Hepatocyte (in vitro differentiated cells): ENCODE results near the gene TRIM36. TPM values are rescaled to one million over a fixed set of nuclear protein-coding genes. Genes with fewer than 3 reads are reported as not detected.

Source experiments
- DNase-seq: peaks from one replicate; pipeline ENCODE4 v3.0.0-alpha.2; 2016; ENCODE audit warnings: low spot score
- H2AFZ ChIP-seq: fragments of 200-600 bp; sonication (generic); 2 replicates; pipeline ENCODE4 v1.6.0; 2016; ENCODE audit warnings: antibody characterized with exemption, mild to moderate bottlenecking
- H3K27ac ChIP-seq: fragments of 200-600 bp; sonication (generic); 2 replicates; pipeline ENCODE4 v1.5.1; 2016; ENCODE audit warnings: mild to moderate bottlenecking
- H3K27me3 ChIP-seq: fragments of 200-600 bp; sonication (generic); 2 replicates; pipeline ENCODE4 v1.6.1; 2016
- H3K36me3 ChIP-seq: fragments of 200-600 bp; sonication (generic); replicated peaks from 2 replicates; pipeline ENCODE4 v1.5.1; 2016; ENCODE audit warnings: low read depth; ENCODE audit not compliant: insufficient read depth
- H3K4me1 ChIP-seq: fragments of 200-600 bp; sonication (generic); 2 replicates; pipeline ENCODE4 v1.5.1; 2016; ENCODE audit warnings: mild to moderate bottlenecking, moderate library complexity; ENCODE audit not compliant: insufficient read depth
- H3K4me2 ChIP-seq: fragments of 200-600 bp; sonication (generic); 2 replicates; pipeline ENCODE4 v1.6.0; 2016
- H3K4me3 ChIP-seq: fragments of 200-600 bp; sonication (generic); 2 replicates; pipeline ENCODE4 v1.5.1; 2016; ENCODE audit warnings: mild to moderate bottlenecking
- H3K79me2 ChIP-seq: fragments of 200-600 bp; sonication (generic); 2 replicates; pipeline ENCODE4 v1.6.0; 2017; ENCODE audit warnings: mild to moderate bottlenecking
- H3K9me2 ChIP-seq: fragments of 200-600 bp; sonication (generic); replicated peaks from 2 replicates; pipeline ENCODE4 v1.6.0; 2017; ENCODE audit warnings: mild to moderate bottlenecking; ENCODE audit not compliant: insufficient read depth
- H3K9me3 ChIP-seq: fragments of 200-600 bp; sonication (generic); 2 replicates; pipeline ENCODE4 v1.5.1; 2016; ENCODE audit warnings: low read depth, mild to moderate bottlenecking
- H4K20me1 ChIP-seq: fragments of 200-600 bp; sonication (generic); 2 replicates; pipeline ENCODE4 v1.6.0; 2016; ENCODE audit warnings: mild to moderate bottlenecking; ENCODE audit not compliant: insufficient read depth, poor library complexity, severe bottlenecking
- CTCF ChIP-seq: fragments of 200-600 bp; sonication (generic); IDR thresholded peaks from 2 replicates; pipeline ENCODE4 v1.5.1; 2016; ENCODE audit warnings: antibody characterized with exemption, mild to moderate bottlenecking; ENCODE audit not compliant: poor library complexity
- EZH2 ChIP-seq: fragments of 200-600 bp; sonication (generic); IDR thresholded peaks from 2 replicates; pipeline ENCODE4 v1.6.1; 2016; ENCODE audit warnings: antibody characterized with exemption, mild to moderate bottlenecking, borderline replicate concordance
- EZH2phosphoT487 ChIP-seq: fragments of 200-600 bp; sonication (generic); IDR thresholded peaks from one replicate; pipeline ENCODE4 v1.6.1; 2018; ENCODE audit warnings: antibody characterized with exemption, mild to moderate bottlenecking, low read depth, moderate library complexity; ENCODE audit not compliant: unreplicated experiment, severe bottlenecking
- WGBS: methylation state at CpG from one replicate; pipeline ENCODE4 v1.1.6; 2016; ENCODE audit warnings: low lambda C conversion rate; ENCODE audit errors: missing lambda C conversion rate; 5-methylcytosine and 5-hydroxymethylcytosine counted together
- polyA plus RNA-seq: library from polyadenylated mRNA; unstranded; fragments of >200 nt; fragmentation: Nextera tagmentation; extraction: Ambion mirVana; gene quantifications from 2 replicates; pipeline ENCODE4 v1.2.1, GENCODE V29; 2016
- total RNA-seq: library from RNA; depleted of rRNA; stranded (reverse); fragments of >200 nt; gene quantifications from 2 replicates; pipeline ENCODE4 v1.2.3, GENCODE V29; 2014

Gene TRIM36
- total and polyA plus RNA-seq, 2 experiments from 2014 or later: 1.3 to 3.1 TPM

DNA sequence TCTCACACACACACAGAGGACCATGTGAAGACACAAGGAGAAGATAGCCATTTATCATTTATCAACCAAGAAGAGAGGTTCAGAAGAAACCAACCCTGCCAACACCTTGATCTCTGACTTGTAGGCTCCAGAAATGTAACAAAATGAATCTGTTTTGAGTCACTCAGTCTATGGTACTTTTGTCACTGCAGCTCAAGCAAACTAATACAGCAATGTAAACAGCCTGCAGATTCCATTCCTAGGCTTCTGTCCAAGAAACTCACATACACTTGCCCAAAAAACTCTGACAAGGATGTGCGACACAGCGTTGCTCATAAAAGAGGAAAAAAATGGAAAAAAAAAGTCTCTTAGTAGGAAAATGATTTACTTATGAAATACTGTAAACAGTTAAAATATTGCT is 33.4 kb downstream of the TRIM36 start:
- Histone ChIP-seq H2AFZ (no peak overlapping the region), H3K79me2 (no peaks in the 10 kb centered on the region), H3K27ac (no peak overlapping the region), H3K27me3 (no peaks in the 10 kb centered on the region), H3K9me3 (no peaks in the 10 kb centered on the region), H4K20me1 (no peaks in the 10 kb centered on the region), H3K4me3 (no peak overlapping the region), H3K4me1 (no peaks in the 10 kb centered on the region), H3K9me2 (no peaks in the 10 kb centered on the region), H3K4me2 (no peak overlapping the region), H3K36me3 (no peaks in the 10 kb centered on the region)
- no peak for DNase-seq
- WGBS: 100% methylated on average over 2 of the region's 2 CpGs
- TF ChIP-seq EZH2phosphoT487 (no peak), EZH2 (no peak), CTCF (no peak)

GRCh38 chr5:115132465-115132864 is 37.2 kb downstream of the TRIM36 start:
- no peaks in the 10 kb centered on the region for H3K9me2 ChIP-seq
- no peaks in the 10 kb centered on the region for H3K9me3 ChIP-seq
- no peak overlapping the region for H3K4me3 ChIP-seq
- no peaks in the 10 kb centered on the region for H3K4me1 ChIP-seq
- 63% methylated on average over 2 of the region's 2 CpGs for WGBS
- H3K4me2 ChIP-seq: no peak overlapping the region
- no peaks in the 10 kb centered on the region for H4K20me1 ChIP-seq
- H3K27me3 ChIP-seq: no peaks in the 10 kb centered on the region
- no peak overlapping the region for H2AFZ ChIP-seq
- H3K27ac ChIP-seq: no peak overlapping the region
- TF ChIP-seq EZH2phosphoT487 (no peak), CTCF (no peak), EZH2 (no peak)
- no peak for DNase-seq
- no peaks in the 10 kb centered on the region for H3K79me2 ChIP-seq
- no peaks in the 10 kb centered on the region for H3K36me3 ChIP-seq

GRCh38 chr5:115126303-115126702 is 43.4 kb downstream of the TRIM36 start:
- TF ChIP-seq CTCF (no peak), EZH2 (no peak), EZH2phosphoT487 (no peak)
- peaks cover 5% of the 10 kb centered on the region for H3K4me1 ChIP-seq
- H3K27ac ChIP-seq: no peak overlapping the region
- H2AFZ ChIP-seq: no peak overlapping the region
- H3K4me3 ChIP-seq: no peak overlapping the region
- no peaks in the 10 kb centered on the region for H3K9me2 ChIP-seq
- H3K36me3 ChIP-seq: no peaks in the 10 kb centered on the region
- no peak overlapping the region for H3K4me2 ChIP-seq
- H3K27me3 ChIP-seq: no peaks in the 10 kb centered on the region
- H4K20me1 ChIP-seq: no peaks in the 10 kb centered on the region
- no peaks in the 10 kb centered on the region for H3K79me2 ChIP-seq
- DNase-seq: no peak
- no peaks in the 10 kb centered on the region for H3K9me3 ChIP-seq
- WGBS: 74% methylated on average over 5 of the region's 5 CpGs

DNA sequence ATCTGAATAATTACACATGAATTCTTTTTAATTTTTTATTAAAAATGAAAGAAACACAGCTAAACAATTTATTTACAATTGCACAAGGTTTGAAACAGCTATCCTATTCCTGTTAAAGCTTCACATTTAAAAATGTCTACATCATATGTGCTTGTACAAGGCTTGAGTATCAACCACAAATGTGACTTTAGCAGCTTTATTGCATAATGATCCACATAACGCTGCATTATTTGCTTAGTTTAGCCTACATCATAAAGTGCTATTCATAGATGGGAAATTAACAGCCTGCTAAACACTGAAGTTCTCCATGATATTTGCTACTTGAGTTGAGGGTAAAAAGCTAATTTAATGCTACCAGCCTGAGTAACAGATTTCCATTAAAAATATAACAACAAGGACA is 45.0 kb downstream of the TRIM36 start:
- no peaks in the 10 kb centered on the region for H3K79me2 ChIP-seq
- no peak overlapping the region for H2AFZ ChIP-seq
- no peaks in the 10 kb centered on the region for H4K20me1 ChIP-seq
- DNase-seq: no peak
- TF ChIP-seq EZH2: no peak
- no peak for TF ChIP-seq CTCF
- TF ChIP-seq EZH2phosphoT487: no peak
- no peak overlapping the region for H3K4me3 ChIP-seq
- H3K4me1 ChIP-seq: peaks cover 5% of the 10 kb centered on the region
- H3K9me3 ChIP-seq: no peaks in the 10 kb centered on the region
- H3K9me2 ChIP-seq: no peaks in the 10 kb centered on the region
- no peaks in the 10 kb centered on the region for H3K27me3 ChIP-seq
- H3K27ac ChIP-seq: no peak overlapping the region
- H3K36me3 ChIP-seq: no peaks in the 10 kb centered on the region
- whole genome bisulfite sequencing: 59% methylated on average over 1 of the region's 1 CpG
- H3K4me2 ChIP-seq: no peak overlapping the region
